ENCODE data around the gene KDSR. TPM values are rescaled to one million over a fixed set of nuclear protein-coding genes. Genes with fewer than 3 reads are reported as not detected.

The KDSR gene
- polyA plus RNA-seq, 1 donor = 35.6 TPM

GRCh38 chr18:63283305-63284094, 83.5 kb downstream of the KDSR start:
- Histone ChIP-seq H3K9me3 (ENCODE audit: control insufficient read depth, low read depth, low read length) (no peaks in the 10 kb centered on the region), H3K27me3 (ENCODE audit: control insufficient read depth, insufficient read depth, low read length) (no peaks in the 10 kb centered on the region), H3K4me1 (ENCODE audit: control insufficient read depth, insufficient read depth, low read length) (no peaks in the 10 kb centered on the region), H3K4me3 (ENCODE audit: low read length) (no peak overlapping the region), H3K27ac (ENCODE audit: low read length) (no peak overlapping the region), H3K36me3 (ENCODE audit: control insufficient read depth, insufficient read depth, low read length) (peaks cover 5% of the 10 kb centered on the region)
- DNase-seq = no peak
- WGBS (ENCODE audit: insufficient coverage, low lambda C conversion rate) = 81% methylated on average over 4 of the region's 16 CpGs

GRCh38 chr18:63282793-63283192, 84.2 kb downstream of the KDSR start:
- no peaks in the 10 kb centered on the region for H3K4me1 ChIP-seq (ENCODE audit: control insufficient read depth, insufficient read depth, low read length)

More at GRCh38 chr18:63282793-63283192, 84.2 kb downstream of the KDSR start:
- H3K27me3 ChIP-seq (ENCODE audit: control insufficient read depth, insufficient read depth, low read length) = no peaks in the 10 kb centered on the region
- DNase-seq = no peak
- H3K27ac ChIP-seq (ENCODE audit: low read length) = no peak overlapping the region
- peaks cover 5% of the 10 kb centered on the region for H3K36me3 ChIP-seq (ENCODE audit: control insufficient read depth, insufficient read depth, low read length)
- no peak overlapping the region for H3K4me3 ChIP-seq (ENCODE audit: low read length)
- no peaks in the 10 kb centered on the region for H3K9me3 ChIP-seq (ENCODE audit: control insufficient read depth, low read depth, low read length)

Other genes with a start within 250 kb of the KDSR start
- gene BCL2, start 47.4 kb downstream of the KDSR start, polyA plus RNA-seq = 8.8 TPM
- 56.0 TPM for gene VPS4B, start 55.3 kb upstream of the KDSR start, polyA plus RNA-seq
- 0.16 TPM for gene SERPINB5, start 109.8 kb upstream of the KDSR start, polyA plus RNA-seq
- gene SERPINB12, start 175.2 kb upstream of the KDSR start, polyA plus RNA-seq = not detected
- not detected for gene SERPINB13, start 220.1 kb upstream of the KDSR start, polyA plus RNA-seq